SK-N-SH (cell line): ENCODE data around the gene MEIS1.

ENCODE experiments used
- CHD2 ChIP-seq: fragments of 150-350 bp; IDR thresholded peaks from 2 replicates; pipeline ENCODE4 v1.6.1; 2018; ENCODE audit warnings: low read length; ENCODE audit not compliant: partially characterized antibody
- GATA2 ChIP-seq: sonication (generic); formaldehyde crosslinking; IDR thresholded peaks from 2 replicates; pipeline ENCODE4 v1.5.0; 2020; ENCODE audit warnings: mild to moderate bottlenecking, missing genetic modification reagents
- MXI1 ChIP-seq: IDR thresholded peaks from 2 replicates; pipeline ENCODE4 v1.6.1; 2012; ENCODE audit warnings: mild to moderate bottlenecking, low read depth, low read length, improper control_type of control experiment
- YY1 ChIP-seq: IDR thresholded peaks from 2 replicates; pipeline ENCODE4 v1.4.0; 2012; ENCODE audit warnings: low read depth, mild to moderate bottlenecking
- TF ChIP-seq, protein P1 (sequence below): fragments of 200-600 bp; sonication (generic); IDR thresholded peaks from 2 replicates; pipeline ENCODE4 v1.6.1; 2017; ENCODE audit warnings: antibody characterized with exemption, mild to moderate bottlenecking, moderate library complexity
- TF ChIP-seq, protein P2 (sequence below): IDR thresholded peaks from 2 replicates; pipeline ENCODE4 v1.4.0; 2012; ENCODE audit warnings: low read depth

- TF ChIP-seq CHD2: no peak
- no peak for TF ChIP-seq MXI1
- TF ChIP-seq, protein P1, sequence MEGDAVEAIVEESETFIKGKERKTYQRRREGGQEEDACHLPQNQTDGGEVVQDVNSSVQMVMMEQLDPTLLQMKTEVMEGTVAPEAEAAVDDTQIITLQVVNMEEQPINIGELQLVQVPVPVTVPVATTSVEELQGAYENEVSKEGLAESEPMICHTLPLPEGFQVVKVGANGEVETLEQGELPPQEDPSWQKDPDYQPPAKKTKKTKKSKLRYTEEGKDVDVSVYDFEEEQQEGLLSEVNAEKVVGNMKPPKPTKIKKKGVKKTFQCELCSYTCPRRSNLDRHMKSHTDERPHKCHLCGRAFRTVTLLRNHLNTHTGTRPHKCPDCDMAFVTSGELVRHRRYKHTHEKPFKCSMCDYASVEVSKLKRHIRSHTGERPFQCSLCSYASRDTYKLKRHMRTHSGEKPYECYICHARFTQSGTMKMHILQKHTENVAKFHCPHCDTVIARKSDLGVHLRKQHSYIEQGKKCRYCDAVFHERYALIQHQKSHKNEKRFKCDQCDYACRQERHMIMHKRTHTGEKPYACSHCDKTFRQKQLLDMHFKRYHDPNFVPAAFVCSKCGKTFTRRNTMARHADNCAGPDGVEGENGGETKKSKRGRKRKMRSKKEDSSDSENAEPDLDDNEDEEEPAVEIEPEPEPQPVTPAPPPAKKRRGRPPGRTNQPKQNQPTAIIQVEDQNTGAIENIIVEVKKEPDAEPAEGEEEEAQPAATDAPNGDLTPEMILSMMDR: no peak
- TF ChIP-seq GATA2 (CRISPR knock-in tag): no peak
- TF ChIP-seq YY1: no peak
- TF ChIP-seq, protein P2, sequence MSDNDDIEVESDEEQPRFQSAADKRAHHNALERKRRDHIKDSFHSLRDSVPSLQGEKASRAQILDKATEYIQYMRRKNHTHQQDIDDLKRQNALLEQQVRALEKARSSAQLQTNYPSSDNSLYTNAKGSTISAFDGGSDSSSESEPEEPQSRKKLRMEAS: no peak
Measured at GRCh38 chr2:66581339-66582103, 146.6 kb downstream of the MEIS1 start.
